HG02885 (cell line): Measurements from ENCODE around the gene ZNF70.

Experiments
- ATAC-seq: cut with Tn5 transposase; IDR thresholded peaks from one replicate; pipeline ENCODE4 v1.9.1; 2021; ENCODE audit warnings: mild to moderate bottlenecking; ENCODE audit not compliant: unreplicated experiment, poor library complexity

ZNF70 gene

DNA sequence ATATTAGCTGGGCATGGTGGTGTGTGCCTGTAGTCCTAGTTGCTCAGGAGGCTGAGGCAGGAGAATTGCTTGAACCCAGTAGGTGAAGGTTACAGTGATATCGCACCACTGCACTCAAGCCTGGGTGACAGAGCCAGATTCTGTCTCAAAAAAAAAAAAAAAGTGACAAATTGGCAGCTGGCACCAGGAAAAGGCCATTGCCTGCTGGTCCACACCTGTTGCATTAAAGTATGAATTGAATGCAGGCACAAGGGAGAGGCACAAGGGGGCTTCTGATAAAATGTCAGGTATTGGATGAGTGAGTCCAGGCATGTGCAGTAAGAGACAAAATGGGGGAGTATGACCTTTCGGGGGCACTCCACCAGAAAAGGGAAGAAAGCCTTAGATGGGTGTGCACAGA, 28.2 kb downstream of the ZNF70 start:
- no peak for ATAC-seq

DNA sequence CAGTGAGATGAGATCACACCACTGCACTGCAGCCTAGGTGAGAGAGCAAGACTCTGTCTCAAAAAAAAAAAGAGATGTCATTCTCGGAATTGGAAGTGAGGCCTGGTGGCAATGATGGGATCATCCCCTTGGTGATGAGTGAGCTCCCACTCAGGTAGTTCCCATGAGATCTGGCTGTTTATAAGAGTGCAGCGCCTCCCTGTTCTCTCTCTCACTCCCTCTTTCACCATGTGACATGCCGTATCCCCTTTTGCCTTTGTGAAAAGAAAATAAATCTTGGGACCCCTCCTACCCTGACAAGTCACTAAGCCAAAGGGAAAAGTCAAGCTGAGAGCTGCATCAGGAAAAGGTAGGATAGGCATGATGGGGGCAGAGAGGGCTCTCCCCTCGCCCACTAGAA, 28.8 kb downstream of the ZNF70 start:
- ATAC-seq, result no peak

DNA sequence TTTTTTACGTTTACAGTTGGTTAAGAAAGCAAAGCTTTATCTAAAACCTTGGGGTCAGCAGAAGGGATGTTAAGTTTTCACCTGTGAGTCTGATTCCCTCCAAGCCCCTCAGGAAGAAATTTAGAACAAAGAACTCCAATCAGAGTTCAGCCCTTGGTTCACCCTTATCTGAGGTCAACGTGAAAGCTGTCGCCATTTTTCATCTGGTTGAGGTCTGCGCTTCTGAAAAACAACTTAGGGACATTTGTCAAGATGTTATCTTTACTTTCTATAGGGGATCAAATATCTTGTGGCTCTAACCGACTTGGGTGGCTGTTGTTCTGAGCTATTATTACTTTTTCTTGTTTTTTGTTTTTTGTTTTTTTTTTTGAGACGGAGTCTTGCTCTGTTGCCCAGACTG, 30.1 kb downstream of the ZNF70 start:
- ATAC-seq, result no peak

DNA sequence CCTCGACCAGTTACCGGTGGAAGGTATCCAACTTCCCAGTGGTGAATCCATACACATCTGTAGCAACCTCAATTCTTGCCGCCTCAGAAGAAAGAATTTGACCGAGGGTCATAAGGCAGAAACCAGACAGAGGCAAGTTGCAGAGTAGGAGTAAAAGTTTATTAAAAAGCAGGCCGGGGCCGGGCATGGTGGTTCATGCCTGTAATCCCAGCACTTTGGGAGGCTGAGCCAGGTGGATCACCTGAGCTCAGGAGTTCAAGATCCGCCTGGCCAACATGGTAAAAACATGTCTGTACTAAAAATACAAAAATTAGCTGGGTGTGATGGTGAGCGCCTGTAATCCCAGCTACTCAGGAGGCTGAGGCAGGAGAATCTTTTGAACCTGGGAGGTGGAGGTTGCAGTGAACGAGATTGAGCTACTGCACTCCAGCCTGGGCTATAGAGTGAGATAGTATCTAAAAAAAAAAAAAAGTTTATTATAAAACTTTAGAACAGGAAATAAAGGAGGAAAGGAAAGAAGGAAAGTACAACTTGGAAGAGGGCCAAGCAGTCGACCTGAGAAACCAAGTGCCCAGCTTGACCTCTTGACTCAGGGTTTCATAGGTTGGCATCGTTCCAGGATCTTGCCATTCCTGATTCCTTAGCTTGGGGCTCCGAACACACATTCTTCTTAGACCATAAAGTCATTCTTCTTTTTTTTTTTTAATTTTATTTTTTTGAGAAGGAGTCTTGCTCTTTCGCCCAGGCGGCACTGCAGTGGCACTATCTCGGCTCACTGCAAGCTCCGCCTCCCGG, 32.3 kb downstream of the ZNF70 start:
- ATAC-seq, result no peak

DNA sequence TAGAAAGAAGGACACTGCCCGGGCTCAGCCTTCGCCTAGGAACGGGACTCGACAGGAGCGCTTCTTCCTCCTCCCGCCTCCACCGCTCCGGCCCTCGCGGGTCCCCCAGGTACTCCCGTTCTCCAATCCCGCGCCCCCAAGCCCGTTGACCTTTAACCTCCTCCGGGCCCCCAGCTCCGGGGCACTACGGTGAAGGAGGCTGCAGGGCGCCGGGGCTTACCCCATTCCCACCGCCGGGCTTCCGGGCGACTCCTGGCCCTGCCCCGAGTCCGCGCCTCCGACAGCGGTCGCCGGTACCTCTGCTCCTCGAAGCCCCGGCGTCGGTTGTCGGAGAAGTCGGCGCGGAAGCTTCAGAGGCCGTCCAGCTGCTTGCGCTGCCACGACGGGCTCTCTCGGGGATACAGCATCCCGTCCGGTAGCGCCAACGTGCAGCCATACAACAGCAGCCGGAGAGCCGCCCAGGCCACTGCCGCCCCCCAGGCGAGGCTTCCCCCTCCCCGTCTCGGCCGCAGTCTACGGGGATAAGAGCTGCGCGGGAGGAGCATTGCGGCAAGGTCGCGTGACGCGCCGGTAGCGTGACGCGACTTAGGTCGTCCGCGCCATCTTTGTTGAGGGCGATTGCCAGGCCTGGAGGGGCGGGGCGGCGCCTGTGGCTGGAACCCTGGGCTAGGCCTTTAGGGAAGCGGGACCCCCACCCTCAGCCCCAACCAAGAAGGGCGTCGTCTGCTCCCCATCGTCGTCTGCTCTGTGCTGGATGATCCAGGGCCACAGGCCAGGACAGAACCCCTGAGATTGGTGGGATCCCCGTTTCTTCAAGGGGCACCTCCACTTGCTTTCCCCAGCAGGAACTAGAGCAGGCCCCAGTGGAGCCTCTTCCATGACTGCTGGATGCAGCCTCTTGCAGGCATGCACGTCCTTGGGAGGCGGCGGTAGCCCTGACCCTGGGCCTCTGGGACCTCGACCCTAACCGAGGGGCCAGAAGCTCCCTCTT, 33.8 kb downstream of the ZNF70 start:
- ATAC-seq, result peak; percentile 86

DNA sequence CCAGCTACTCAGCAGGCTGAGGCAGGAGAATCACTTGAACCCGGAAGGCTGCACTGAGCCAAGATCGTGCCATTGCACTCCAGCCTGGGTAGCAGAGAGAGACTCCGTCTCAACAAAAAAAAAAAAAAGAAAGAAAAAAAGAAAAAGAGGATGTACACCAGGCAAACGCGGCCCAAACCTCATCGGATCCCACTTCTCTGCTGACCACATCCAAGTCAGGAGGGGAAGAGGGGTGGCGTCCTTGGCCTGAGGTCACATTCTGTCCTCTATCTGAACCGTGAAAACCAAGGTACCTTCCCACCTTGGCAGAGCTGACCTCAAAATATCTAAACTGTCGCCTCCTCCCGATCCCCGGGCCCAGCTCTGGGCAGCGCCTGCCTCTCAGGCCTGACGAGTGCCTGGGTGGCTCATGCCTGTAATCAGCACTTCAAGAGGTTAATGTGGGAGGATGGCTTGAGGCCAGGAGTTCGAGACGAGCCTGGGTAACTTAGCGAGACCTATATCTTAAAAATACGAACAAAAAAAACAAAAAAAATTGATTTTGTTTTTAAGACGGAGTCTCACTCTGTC, 35.0 kb downstream of the ZNF70 start:
- ATAC-seq, result no peak

DNA sequence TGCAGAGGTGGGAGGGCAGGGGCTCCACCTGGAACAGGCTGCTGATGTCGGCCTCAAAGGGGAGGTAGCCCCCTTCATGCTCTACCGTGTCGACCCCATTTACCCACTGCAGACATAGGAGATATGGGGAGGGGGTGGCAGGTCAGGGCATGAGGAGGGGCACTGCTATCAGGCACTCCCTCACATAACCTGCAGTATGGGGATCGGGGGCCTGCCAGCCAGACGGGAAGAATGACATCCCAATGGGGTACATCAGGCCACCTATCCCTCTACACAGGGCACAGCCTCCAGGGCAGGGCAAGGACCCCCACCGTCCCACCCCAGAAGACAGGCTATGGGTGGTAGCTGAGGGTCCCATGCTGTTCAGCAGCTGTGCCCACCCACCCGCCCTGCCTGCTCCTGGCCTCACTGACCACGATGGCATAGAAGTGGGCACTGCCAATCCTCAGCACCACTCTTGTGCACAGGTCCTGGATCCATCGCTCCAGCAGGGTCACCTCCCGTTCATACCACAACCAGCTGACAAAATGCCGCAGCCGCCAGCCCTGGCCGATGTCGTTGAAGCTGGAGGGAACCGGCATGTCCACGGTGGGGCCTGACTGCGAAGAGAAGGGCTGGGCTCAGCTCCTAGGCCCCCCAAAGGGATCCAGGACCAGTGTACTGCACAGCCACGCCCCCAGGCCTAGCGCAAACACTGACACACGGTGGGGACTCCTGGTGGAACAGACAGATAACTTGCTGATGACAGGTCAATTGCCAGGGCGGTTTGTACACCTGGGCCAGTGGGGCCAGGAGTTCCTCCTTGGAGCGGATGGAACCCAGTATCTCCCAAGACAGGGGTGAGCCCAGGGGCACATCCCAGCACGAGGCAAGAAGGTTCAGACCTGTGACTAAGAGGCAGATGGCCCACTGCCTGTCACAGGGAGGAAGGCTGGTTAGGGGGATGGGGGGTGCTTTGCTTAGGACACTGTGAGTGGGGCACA, 36.0 kb downstream of the ZNF70 start:
- no peak for ATAC-seq

DNA sequence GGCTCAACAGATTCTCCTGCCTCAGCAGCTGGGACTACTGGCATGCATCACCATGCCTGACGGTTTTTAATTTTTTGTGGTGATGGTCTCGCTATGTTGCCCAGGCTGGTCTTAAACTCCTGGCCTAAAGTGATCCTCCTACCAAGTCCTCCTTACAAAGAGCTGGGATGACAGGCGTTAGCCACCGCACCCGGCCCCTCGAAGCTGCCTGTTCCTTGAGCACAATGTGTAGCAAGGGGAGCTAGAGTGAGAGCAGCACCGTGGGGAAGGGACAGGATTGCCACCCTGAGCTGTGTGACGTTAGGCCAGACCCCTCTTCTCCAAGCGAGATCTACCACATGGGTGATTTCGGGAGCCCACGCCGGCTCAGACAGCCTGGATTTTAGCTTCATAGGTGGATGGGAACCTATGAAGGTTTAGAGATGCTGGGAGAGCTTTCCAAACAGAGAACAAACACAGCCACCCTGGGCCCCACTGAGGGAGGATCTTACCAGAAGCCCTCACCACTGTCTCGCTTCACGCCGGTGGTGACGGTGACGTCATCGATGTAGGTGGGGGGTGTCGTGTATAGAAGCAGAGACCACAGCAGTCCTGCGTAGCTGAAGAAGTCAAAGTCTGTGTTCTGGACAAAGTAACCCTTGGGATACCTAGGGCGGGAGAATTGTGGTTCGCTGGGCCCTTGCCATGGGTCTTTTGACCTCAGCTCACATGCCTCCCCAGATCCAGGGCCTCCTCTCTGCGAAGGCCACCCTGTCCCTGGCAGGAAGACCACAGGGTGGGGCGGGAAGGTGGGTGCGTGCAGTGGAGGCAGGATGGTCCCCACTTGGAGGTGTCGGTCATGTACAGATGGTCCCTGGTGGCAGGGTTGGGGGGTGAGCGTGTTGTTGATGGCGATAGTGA, 37.0 kb downstream of the ZNF70 start:
- no peak for ATAC-seq

DNA sequence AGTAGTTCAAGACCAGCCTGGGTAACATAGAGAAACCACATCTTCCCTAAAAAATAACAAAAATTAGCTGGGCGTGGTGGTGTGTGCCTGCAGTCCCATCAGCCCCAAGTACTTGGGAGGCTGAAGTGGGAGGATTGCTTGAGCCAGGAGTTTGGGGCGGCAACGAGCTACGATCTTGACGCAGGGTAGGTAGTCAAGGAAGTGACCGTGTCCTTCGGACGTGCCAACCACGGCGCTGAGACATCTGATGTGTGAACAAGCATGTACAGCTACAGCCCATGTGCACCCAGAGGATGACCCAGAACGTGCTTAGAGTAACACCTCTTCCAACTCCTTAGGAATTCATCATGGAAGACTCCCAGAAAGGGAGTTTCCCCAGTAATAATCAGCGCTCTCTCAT, 38.7 kb downstream of the ZNF70 start:
- no peak for ATAC-seq

DNA sequence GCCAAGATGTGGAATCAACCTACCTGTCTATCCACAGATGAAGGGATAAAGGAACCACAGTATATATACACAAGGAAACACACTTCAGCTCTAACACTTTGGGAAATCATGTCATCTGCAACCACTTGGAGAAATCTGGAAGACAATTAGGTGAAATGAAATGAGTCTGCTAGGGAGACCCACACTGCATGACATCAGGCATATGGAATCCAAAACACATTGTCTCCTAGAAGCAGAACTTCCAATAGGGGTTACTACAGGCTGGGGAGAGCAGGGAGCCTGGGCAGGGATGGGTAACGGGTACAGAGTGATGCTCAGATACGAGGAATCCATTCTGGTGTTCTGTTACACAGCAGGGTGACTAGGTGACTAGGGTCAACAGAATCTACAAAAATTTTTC, 41.8 kb downstream of the ZNF70 start:
- ATAC-seq, result no peak

DNA sequence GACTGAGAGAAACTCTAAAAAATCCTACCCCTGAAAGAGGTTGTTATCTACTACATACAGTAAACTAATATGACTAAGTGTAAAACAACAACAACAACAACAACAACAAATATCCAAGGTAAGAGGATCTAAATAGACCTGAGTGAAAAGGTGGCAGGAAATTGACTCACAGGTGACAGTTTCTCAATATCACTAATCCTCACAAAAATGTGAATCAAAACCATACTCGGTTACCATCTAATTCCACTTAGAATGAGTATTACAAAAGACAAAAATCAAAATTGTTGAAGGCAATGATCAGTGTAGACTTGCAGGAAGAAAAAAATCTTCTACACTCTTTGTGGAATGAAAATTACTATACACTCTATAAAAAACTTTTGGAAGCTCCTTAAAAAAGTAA, 42.6 kb downstream of the ZNF70 start:
- ATAC-seq, result no peak

DNA sequence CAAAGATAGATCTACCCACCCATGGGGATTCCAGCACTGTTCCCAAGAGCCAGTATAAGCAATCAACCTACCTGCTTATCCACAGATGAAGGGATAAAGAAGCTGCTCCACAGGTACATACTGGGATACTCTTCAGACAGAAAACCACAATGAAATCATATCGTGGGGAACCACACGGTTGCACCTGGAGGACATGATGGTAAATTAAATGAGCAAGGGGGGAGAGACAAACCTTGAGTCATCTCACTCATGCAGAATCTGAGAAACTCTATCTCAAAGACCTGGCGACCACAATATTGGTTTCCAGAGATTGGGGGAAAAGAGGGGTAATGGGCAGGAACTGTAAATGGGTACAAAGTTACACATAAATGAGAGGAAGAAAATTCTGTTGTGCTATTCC, 45.6 kb downstream of the ZNF70 start:
- ATAC-seq, result no peak

DNA sequence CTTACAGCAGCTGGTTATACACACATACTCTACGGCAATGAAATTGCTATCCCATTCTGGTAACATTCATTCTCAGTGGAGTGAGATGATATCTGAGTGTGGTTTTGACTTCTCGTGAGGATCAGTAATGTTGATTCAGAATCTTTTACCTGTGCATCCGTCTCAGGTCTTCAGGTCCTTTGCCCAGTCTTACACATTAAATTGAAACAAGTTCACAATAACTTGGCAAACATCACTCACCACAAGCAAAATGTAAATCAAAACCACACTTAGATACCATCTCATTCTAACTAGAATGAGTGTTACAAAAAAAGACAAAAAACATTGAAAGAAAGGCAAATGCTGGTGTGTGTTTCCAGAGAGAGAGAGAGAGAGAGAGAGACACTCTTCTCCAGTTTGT, 46.1 kb downstream of the ZNF70 start:
- no peak for ATAC-seq

DNA sequence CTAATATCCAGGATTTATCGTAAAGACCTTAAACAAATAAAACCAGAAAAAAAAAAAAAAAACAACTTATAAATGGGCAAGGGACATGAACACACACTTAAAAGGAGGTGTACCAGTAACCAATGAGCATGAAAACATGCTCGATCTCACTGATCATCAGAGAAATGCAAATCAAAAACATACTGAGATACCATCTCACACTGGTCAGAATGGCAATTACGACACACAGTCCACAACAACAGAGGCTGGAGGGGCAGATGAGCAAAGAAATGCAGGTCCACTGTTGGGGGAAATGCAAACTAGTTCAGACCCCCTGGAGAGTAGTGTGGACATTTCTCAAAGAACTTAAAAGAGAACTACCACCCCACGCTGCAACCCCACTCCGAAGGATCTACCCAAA, 46.9 kb downstream of the ZNF70 start:
- ATAC-seq, result no peak

DNA sequence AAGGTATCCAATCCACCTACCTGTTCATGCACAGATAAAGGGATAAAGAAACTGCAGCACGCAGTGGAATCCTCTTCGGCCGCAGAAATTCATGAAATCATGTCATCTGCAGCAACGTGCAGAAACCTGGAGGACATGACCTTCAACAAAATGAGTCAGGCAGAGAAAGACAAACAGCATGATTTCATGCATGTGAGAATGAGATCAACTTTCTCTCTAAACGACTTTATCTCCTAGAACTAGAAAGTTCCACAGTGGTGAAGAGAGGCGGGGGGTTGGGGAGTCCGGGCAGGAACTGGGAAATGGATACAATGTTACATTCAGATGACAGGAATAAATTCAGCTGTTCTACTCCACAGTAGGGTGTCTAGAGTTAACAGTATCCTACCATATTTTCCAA, 50.2 kb downstream of the ZNF70 start:
- ATAC-seq, result no peak

DNA sequence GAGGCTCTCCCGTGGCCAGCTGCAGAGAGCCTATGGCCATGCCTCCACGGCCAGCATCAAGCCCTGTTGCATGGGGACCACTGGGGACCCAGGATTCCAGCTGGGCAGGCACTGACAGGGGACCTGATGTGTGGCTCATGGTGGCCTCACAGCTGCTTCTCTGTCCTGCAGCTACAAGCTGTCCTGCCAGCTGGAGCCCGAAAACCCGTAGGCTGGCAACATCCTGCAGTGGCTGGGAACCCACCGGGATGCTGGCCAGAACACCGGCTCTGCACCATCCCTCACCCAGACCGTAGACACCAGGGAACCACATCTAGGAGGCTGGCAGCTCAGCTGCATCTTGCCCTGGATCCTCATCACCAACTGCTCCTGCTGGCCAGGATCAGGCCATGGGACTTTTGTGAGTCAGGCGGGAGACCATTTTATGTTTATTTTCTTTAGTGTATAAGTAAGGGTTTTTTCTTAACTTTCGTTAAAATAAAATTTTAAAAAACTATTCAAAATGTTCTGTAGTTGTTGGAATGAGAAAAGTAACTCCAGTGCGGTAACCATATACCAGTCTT, 52.2 kb downstream of the ZNF70 start:
- ATAC-seq, result no peak

DNA sequence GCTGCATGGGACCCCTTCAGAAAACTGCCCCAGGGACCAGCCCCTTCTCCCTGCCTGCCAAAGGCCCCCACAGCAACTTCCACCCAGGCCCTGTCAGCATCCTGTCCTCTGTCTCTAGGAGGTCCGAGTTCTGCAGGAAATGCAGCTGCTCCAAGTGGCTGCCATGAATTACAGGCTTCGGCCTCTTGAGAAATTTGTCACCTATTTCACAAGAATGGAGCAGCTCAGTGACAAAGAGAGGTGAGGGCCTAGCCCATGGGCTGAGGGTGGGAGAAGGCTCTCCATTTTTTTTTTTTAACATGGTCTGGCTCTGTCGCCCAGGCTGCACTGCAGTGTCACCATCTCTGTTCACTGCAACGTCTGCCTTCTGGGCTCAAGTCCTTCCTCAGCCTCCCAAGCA, 52.8 kb downstream of the ZNF70 start:
- ATAC-seq, result no peak

DNA sequence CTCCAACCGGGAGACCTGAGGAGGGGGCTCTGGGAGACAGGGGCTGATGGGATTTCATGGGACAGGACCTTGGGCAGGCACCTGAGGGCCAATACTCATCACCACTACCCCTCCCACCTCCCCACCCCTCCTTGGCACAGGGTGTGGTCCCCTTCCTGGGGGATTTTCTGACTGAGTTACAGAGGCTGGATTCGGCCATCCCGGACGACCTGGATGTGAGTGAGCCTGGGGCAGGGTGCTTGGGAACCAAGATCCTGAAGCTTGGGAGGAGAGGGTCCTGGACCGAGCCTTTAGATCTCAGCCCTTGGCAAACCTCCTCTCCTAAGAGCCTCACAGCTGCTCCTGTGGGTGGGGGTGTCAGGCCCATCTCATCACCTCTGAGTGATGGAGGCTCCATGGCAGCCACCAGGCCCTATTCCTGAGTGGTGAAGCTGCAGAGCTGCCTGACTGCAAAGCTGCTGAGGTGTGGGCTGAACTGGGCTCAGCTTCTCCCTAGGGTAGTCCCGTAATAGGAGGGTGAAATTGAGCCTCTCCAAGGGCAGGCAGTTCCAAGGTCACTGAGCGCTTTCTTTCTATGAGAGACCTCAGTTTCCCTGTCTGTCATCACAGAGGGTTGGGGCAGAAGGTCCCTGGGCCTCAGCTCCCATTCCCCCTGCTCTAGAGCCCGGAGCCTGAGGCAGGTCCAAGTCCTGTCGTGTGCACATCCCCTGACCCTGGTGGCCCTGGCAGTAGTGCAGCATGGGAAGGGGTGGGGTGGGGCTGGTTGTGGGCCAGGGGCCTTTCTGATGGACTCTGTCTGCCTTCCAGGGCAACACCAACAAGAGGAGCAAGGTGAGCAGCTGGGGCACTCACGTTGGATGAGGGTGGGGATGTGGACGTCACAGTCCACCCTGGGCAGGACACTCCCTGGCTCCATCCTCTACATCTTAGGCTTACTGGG, 53.6 kb downstream of the ZNF70 start:
- ATAC-seq, result no peak
